Testis (tissue), 3 donors: ENCODE data around the gene CCNL2. TPM values are rescaled to one million over a fixed set of nuclear protein-coding genes. Genes with fewer than 3 reads are reported as not detected.
"Not testable (repeated sequence)": the region's sequence is repeated elsewhere in the genome, so short reads cannot be mapped to it uniquely, and the experiment has no call there.

Experiments used
- DNase-seq: peaks from one replicate; pipeline ENCODE4 v3.0.0-alpha.2; 2019
- H3K27ac ChIP-seq, 2 donors: fragments of 200-600 bp; sonication (generic); one replicate each; pipeline ENCODE4 v1.5.1; 2019
- H3K27me3 ChIP-seq: fragments of 200-600 bp; sonication (generic); one replicate; pipeline ENCODE4 v1.5.1; 2019
- H3K36me3 ChIP-seq: fragments of 200-600 bp; sonication (generic); one replicate; pipeline ENCODE4 v1.5.1; 2017; ENCODE audit warnings: low read depth; ENCODE audit errors: missing control alignments
- H3K4me1 ChIP-seq: fragments of 200-600 bp; sonication (generic); one replicate; pipeline ENCODE4 v1.5.1; 2019
- H3K4me3 ChIP-seq, 2 donors: fragments of 200-600 bp; sonication (generic); one replicate each; pipeline ENCODE4 v1.5.1; 2017 to 2019
- H3K9me3 ChIP-seq: fragments of 200-600 bp; sonication (generic); one replicate; pipeline ENCODE4 v1.5.1; 2017
- CTCF ChIP-seq, 3 experiments: fragments of 450-650 bp in 2 of 3; fragments of 200-600 bp in 1 of 3; sonication (generic) in 1 of 3; IDR thresholded peaks; one replicate each; pipeline ENCODE4 v1.5.1; 2016 to 2019; ENCODE audit warnings: antibody characterized with exemption in 3 of 3, mild to moderate bottlenecking in 2 of 3, moderate library complexity in 1 of 3
- POLR2A ChIP-seq: fragments of 450-650 bp; IDR thresholded peaks from one replicate; pipeline ENCODE4 v1.6.1; 2017; ENCODE audit warnings: antibody characterized with exemption, mild to moderate bottlenecking, moderate library complexity
- WGBS, 2 donors: methylation state at CpG; one replicate each; pipeline ENCODE4 v1.1.5; 2018; 5-methylcytosine and 5-hydroxymethylcytosine counted together
- intact Hi-C: fragments of 100-400 bp; cut with DNase I; formaldehyde crosslinking; loops from one replicate; pipeline ENCODE4 v1.15.1; 2023; ENCODE audit warnings: low total_unique reads
- polyA plus RNA-seq: library from polyadenylated mRNA; stranded (reverse); fragments of 350-450 nt; fragmentation: Illumina TruSeq; extraction: RNeasy Lipid Tissue Mini Kit (QIAGEN cat#74804); gene quantifications from one replicate; pipeline ENCODE4 v1.2.3, GENCODE V29; 2014; ENCODE audit warnings: low read depth, low replicate concordance; ENCODE audit not compliant: insufficient read depth
- total RNA-seq, 2 donors: library from RNA; depleted of rRNA; stranded (reverse); fragments of >200 nt; gene quantifications; one replicate each; pipeline ENCODE4 v1.2.3, GENCODE V29; 2016

Gene CCNL2
- total and polyA plus RNA-seq, 3 donors from 2014 or later, result 90.9 to 209 (median 204) TPM

GRCh38 chr1:1419813-1420653 lies 20.9 kb upstream of the CCNL2 start:
- DNase-seq, result no peak
- Histone ChIP-seq H3K36me3 (no peaks in the 10 kb centered on the region), H3K4me3 (peak overlapping the region; percentile 44 to 59), H3K4me1 (peaks cover 24% of the 10 kb centered on the region), H3K9me3 (no peaks in the 10 kb centered on the region), H3K27me3 (no peaks in the 10 kb centered on the region), H3K27ac (peak overlapping the region; percentile 81 to 83)
- WGBS, 2 donors, result 0 to 18% methylated on average over 11 to 31 of the region's 112 CpGs
- intact Hi-C loops, result no loop called here
- TF ChIP-seq CTCF (IDR thresholded peaks at IDR 0.05) (no peak), POLR2A (no peak)

- H3K27me3 ChIP-seq, result no peaks in the 10 kb centered on the region
- no peak for DNase-seq
- peak overlapping the region; percentile 81 to 83 for H3K27ac ChIP-seq
- no peaks in the 10 kb centered on the region for H3K9me3 ChIP-seq
- 81% methylated on average over 19 of the region's 21 CpGs; no CpG with 5 or more reads in 1 of the 2 donors for WGBS, 2 donors
- peak overlapping the region; percentile 44 to 59 for H3K4me3 ChIP-seq
- intact Hi-C loops, result no loop called here
- TF ChIP-seq CTCF (IDR thresholded peaks at IDR 0.05) (no peak), POLR2A (no peak)
- H3K4me1 ChIP-seq, result peaks cover 24% of the 10 kb centered on the region
- no peaks in the 10 kb centered on the region for H3K36me3 ChIP-seq
Measured at GRCh38 chr1:1419363-1419812, 20.3 kb upstream of the CCNL2 start.

GRCh38 chr1:1418464-1419362 lies 19.6 kb upstream of the CCNL2 start:
- no peaks in the 10 kb centered on the region for H3K36me3 ChIP-seq
- no peak overlapping the region for H3K4me3 ChIP-seq
- H3K9me3 ChIP-seq, result no peaks in the 10 kb centered on the region
- no peak for TF ChIP-seq POLR2A
- DNase-seq, result no peak
- WGBS, 2 donors, result 93 to 94% methylated on average over 12 to 26 of the region's 26 CpGs
- no peak overlapping the region for H3K27ac ChIP-seq
- no peaks in the 10 kb centered on the region for H3K27me3 ChIP-seq
- intact Hi-C loops, result no loop called here
- peaks cover 24% of the 10 kb centered on the region for H3K4me1 ChIP-seq

- Histone ChIP-seq H3K4me1 (peaks cover 24% of the 10 kb centered on the region), H3K27ac (peak overlapping the region in 1 of 2 donors; percentile 56)
- H3K4me3 ChIP-seq, H3K36me3 ChIP-seq, intact Hi-C loops, H3K9me3 ChIP-seq, DNase-seq, H3K27me3 ChIP-seq: not testable (repeated sequence)
- WGBS, 2 donors, result 89 to 92% methylated on average over 23 to 25 of the region's 25 CpGs
Measured at GRCh38 chr1:1417825-1418463, 18.8 kb upstream of the CCNL2 start.

GRCh38 chr1:1417396-1417795 lies 18.3 kb upstream of the CCNL2 start:
- H3K4me3 ChIP-seq, H3K9me3 ChIP-seq, H3K27me3 ChIP-seq, intact Hi-C loops, DNase-seq, H3K36me3 ChIP-seq: not testable (repeated sequence)
- H3K4me1 ChIP-seq, result peaks cover 24% of the 10 kb centered on the region
- TF ChIP-seq CTCF (IDR thresholded peaks at IDR 0.05), result peak in 1 of 3 experiments; percentile 2
- H3K27ac ChIP-seq, result peak overlapping the region in 1 of 2 donors; percentile 56
- 60 to 67% methylated on average over 5 of the region's 5 CpGs for WGBS, 2 donors
